H1 (cell line): ENCODE data around the gene PAPSS2. TPM values are rescaled to one million over a fixed set of nuclear protein-coding genes. Genes with fewer than 3 reads are reported as not detected.
A peak's percentile ranks its signal among the peaks of the same experiment; 100 is the strongest.

Source experiments
- CTCF ChIA-PET: fragments of 300-600 bp; sonication (Branson Sonifier 250); formaldehyde crosslinking; loops from one replicate; lab custom pipeline; 2021; ENCODE audit not compliant: partially characterized antibody; lab: Charles Lee
- POLR2A ChIA-PET: fragments of 300-600 bp; sonication (Branson Sonifier 250); formaldehyde crosslinking; loops from one replicate; lab custom pipeline; 2021; ENCODE audit warnings: inconsistent platforms; ENCODE audit not compliant: partially characterized antibody; lab: Charles Lee
- DNase-seq, 2 experiments: peaks; one replicate each; pipeline versions ENCODE4 v3.0.0 to v3.0.0-alpha.2; 2010 to 2022; ENCODE audit warnings: low spot score in 2 of 2, low read depth in 1 of 2, mixed read lengths in 1 of 2
- FAIRE-seq: peaks from 2 replicates; lab custom pipeline; 2011; peaks lifted over from hg19 to GRCh38; lab: Jason Lieb, UNC
- H2AFZ ChIP-seq: 2 replicates; pipeline ENCODE4 v1.8.1; 2012; ENCODE audit warnings: low read length, inconsistent platforms
- H2AK5ac ChIP-seq: 2 replicates; pipeline ENCODE4 v1.6.1; 2013; ENCODE audit warnings: low read depth, low read length
- H2BK120ac ChIP-seq: replicated peaks from 2 replicates; pipeline ENCODE3; 2013; ENCODE audit warnings: low read depth, low read length, inconsistent platforms
- H2BK12ac ChIP-seq: 2 replicates; pipeline ENCODE4 v1.6.1; 2013; ENCODE audit warnings: low read depth, low read length
- H2BK15ac ChIP-seq: 2 replicates; pipeline ENCODE4 v1.6.1; 2013; ENCODE audit warnings: low read length
- H2BK20ac ChIP-seq: 2 replicates; pipeline ENCODE4 v1.6.1; 2013; ENCODE audit warnings: low read length
- H2BK5ac ChIP-seq: 2 replicates; pipeline ENCODE4 v1.6.1; 2013; ENCODE audit warnings: low read depth, low read length
- H3K14ac ChIP-seq: 2 replicates; pipeline ENCODE4 v1.6.1; 2013; ENCODE audit warnings: inconsistent platforms; ENCODE audit not compliant: insufficient read length
- H3K18ac ChIP-seq: 2 replicates; pipeline ENCODE4 v1.6.1; 2013; ENCODE audit warnings: low read length; ENCODE audit errors: extremely low read depth
- H3K23ac ChIP-seq: 2 replicates; pipeline ENCODE4 v1.6.1; 2013; ENCODE audit warnings: inconsistent platforms; ENCODE audit not compliant: insufficient read length
- H3K23me2 ChIP-seq: 2 replicates; pipeline ENCODE4 v1.6.1; 2013; ENCODE audit warnings: low read depth, low read length
- H3K27ac ChIP-seq: 2 replicates; pipeline ENCODE4 v1.6.1; 2011; ENCODE audit warnings: low read depth, low read length, inconsistent platforms
- H3K27me3 ChIP-seq, 4 experiments: replicated peaks in 1 of 4; 1 replicate in 1 of 4; 2 replicates in 3 of 4; pipeline versions ENCODE4 v1.6.1 to v1.8.1; 2011 to 2013; ENCODE audit warnings: low read length in 3 of 4, mild to moderate bottlenecking in 3 of 4, inconsistent platforms in 2 of 4, mixed read lengths in 2 of 4, moderate library complexity in 1 of 4; ENCODE audit not compliant: control insufficient read depth in 3 of 4, insufficient read depth in 3 of 4; ENCODE audit errors: extremely low read depth in 1 of 4
- H3K36me3 ChIP-seq, 4 experiments: 2 replicates each; pipeline versions ENCODE4 v1.6.1 to v1.8.1; 2011 to 2013; ENCODE audit warnings: mild to moderate bottlenecking in 4 of 4, low read length in 3 of 4, moderate library complexity in 2 of 4, control low read depth in 1 of 4, inconsistent platforms in 1 of 4; ENCODE audit not compliant: insufficient read depth in 4 of 4, control insufficient read depth in 2 of 4
- H3K4ac ChIP-seq: replicated peaks from 2 replicates; pipeline ENCODE3; 2013; ENCODE audit warnings: low read length, low read depth, mixed read lengths, inconsistent platforms; ENCODE audit not compliant: insufficient read length
- H3K4me1 ChIP-seq, 4 experiments: replicated peaks in 1 of 4; 1 replicate in 1 of 4; 2 replicates in 3 of 4; pipeline versions ENCODE4 v1.6.1 to v1.8.1; 2011 to 2013; ENCODE audit warnings: low read length in 3 of 4, inconsistent platforms in 2 of 4, mixed read lengths in 1 of 4; ENCODE audit not compliant: insufficient read depth in 4 of 4, control insufficient read depth in 3 of 4
- H3K4me2 ChIP-seq, 2 experiments: 2 replicates each; pipeline versions ENCODE4 v1.6.1 to v1.8.1; 2011 to 2013; ENCODE audit warnings: low read depth in 2 of 2, low read length in 2 of 2, control low read depth in 1 of 2, inconsistent platforms in 1 of 2, mild to moderate bottlenecking in 1 of 2; ENCODE audit not compliant: insufficient read depth in 1 of 2
- H3K4me3 ChIP-seq, 4 experiments: fragments of 200-600, 300-600 bp in 1 of 4; sonication (generic), shearing (Covaris generic), sonication (Bioruptor Twin) in 1 of 4; 2 replicates each; pipeline versions ENCODE4 v1.5.1 to v1.8.1; 2011 to 2016; ENCODE audit warnings: low read length in 4 of 4, low read depth in 3 of 4, control low read depth in 2 of 4, inconsistent platforms in 2 of 4, mild to moderate bottlenecking in 2 of 4, mixed read lengths in 1 of 4, moderate library complexity in 1 of 4; ENCODE audit not compliant: insufficient read depth in 2 of 4; ENCODE audit errors: extremely low read depth in 1 of 4
- H3K56ac ChIP-seq: replicated peaks from 2 replicates; pipeline ENCODE3; 2013; ENCODE audit warnings: low read depth, mild to moderate bottlenecking, mixed read lengths, low read length, inconsistent platforms; ENCODE audit not compliant: insufficient read length
- H3K79me1 ChIP-seq: 2 replicates; pipeline ENCODE4 v1.6.1; 2013; ENCODE audit warnings: low read depth, low read length, control low read depth
- H3K79me2 ChIP-seq, 2 experiments: 2 replicates each; pipeline versions ENCODE4 v1.6.1 to v1.8.1; 2012 to 2013; ENCODE audit warnings: low read length in 2 of 2, mild to moderate bottlenecking in 2 of 2, inconsistent platforms in 1 of 2; ENCODE audit not compliant: insufficient read depth in 2 of 2, control insufficient read depth in 1 of 2
- H3K9ac ChIP-seq, 4 experiments: replicated peaks in 1 of 4; 1 replicate in 1 of 4; 2 replicates in 3 of 4; pipeline versions ENCODE4 v1.6.1 to v1.8.1; 2011 to 2013; ENCODE audit warnings: low read depth in 3 of 4, low read length in 3 of 4, control low read depth in 2 of 4, mild to moderate bottlenecking in 2 of 4, moderate library complexity in 2 of 4, inconsistent platforms in 1 of 4; ENCODE audit errors: extremely low read depth in 1 of 4
- H3K9me3 ChIP-seq, 2 experiments: 2 replicates each; pipeline versions ENCODE4 v1.6.1 to v1.8.1; 2012 to 2013; ENCODE audit warnings: mild to moderate bottlenecking in 2 of 2, moderate library complexity in 2 of 2, control low read depth in 1 of 2, inconsistent platforms in 1 of 2, low read depth in 1 of 2, low read length in 1 of 2, mixed read lengths in 1 of 2; ENCODE audit not compliant: insufficient read depth in 2 of 2
- H4K20me1 ChIP-seq, 2 experiments: replicated peaks in 1 of 2; 2 replicates each; pipeline versions ENCODE3 to v1.8.1; 2011 to 2013; ENCODE audit warnings: inconsistent platforms in 2 of 2, low read length in 2 of 2, mild to moderate bottlenecking in 1 of 2; ENCODE audit not compliant: insufficient read depth in 2 of 2, control insufficient read depth in 1 of 2
- H4K5ac ChIP-seq: 2 replicates; pipeline ENCODE4 v1.6.1; 2013; ENCODE audit warnings: low read length, low read depth, mixed read lengths, inconsistent platforms; ENCODE audit not compliant: insufficient read length
- H4K8ac ChIP-seq: 2 replicates; pipeline ENCODE4 v1.8.0; 2013; ENCODE audit warnings: mild to moderate bottlenecking, moderate library complexity, low read length, inconsistent platforms; ENCODE audit not compliant: insufficient read depth; ENCODE audit errors: extremely low read depth
- H4K91ac ChIP-seq: replicated peaks from 2 replicates; pipeline ENCODE3; 2013; ENCODE audit warnings: low read length, mixed read lengths, inconsistent platforms; ENCODE audit not compliant: insufficient read length
- ASH2L ChIP-seq: fragments of 200-600, 300-600 bp; sonication (generic); IDR thresholded peaks from one replicate; pipeline ENCODE4 v1.7.1; 2017; ENCODE audit warnings: low read length
- BCL11A ChIP-seq, 2 experiments: IDR thresholded peaks; one replicate each; pipeline ENCODE4 v1.6.1; 2011; ENCODE audit warnings: low read depth in 2 of 2, low read length in 2 of 2, mild to moderate bottlenecking in 2 of 2
- CBX8 ChIP-seq: fragments of 300-800, 300-1000 bp; sonication (generic); IDR thresholded peaks from 2 replicates; pipeline ENCODE4 v1.7.1; 2016; ENCODE audit warnings: low read depth, low read length, borderline replicate concordance
- GTF2F1 ChIP-seq: IDR thresholded peaks from 2 replicates; pipeline ENCODE4 v1.6.1; 2012; ENCODE audit warnings: low read depth, low read length, improper control_type of control experiment, borderline replicate concordance
- PHF8 ChIP-seq: fragments of 200-600 bp; sonication (generic); conservative IDR thresholded peaks from 2 replicates; pipeline ENCODE4 v1.7.1; 2012; ENCODE audit warnings: low read depth, mild to moderate bottlenecking, inconsistent platforms, low read length, moderate library complexity
- SAP30 ChIP-seq: fragments of 300-600 bp; sonication (generic); IDR thresholded peaks from 2 replicates; pipeline ENCODE4 v1.7.1; 2012; ENCODE audit warnings: low read length, moderate library complexity, mild to moderate bottlenecking, inconsistent platforms; ENCODE audit not compliant: insufficient read depth, insufficient replicate concordance
- YY1 ChIP-seq: IDR thresholded peaks from 2 replicates; pipeline ENCODE4 v1.6.1; 2011; ENCODE audit warnings: low read depth, mild to moderate bottlenecking, low read length
- polyA plus RNA-seq, 7 experiments: library from polyadenylated mRNA; depleted of rRNA in 3 of 7; stranded (reverse) in 5 of 7; unstranded in 2 of 7; fragments of >200 nt in 5 of 7; fragments of 200-250 nt in 2 of 7; gene quantifications; 1 replicate in 5 of 7; 2 replicates in 1 of 7; 4 replicates in 1 of 7; pipeline versions ENCODE4 v1.2.1 to v1.2.3, GENCODE V29; 2011 to 2013; ENCODE audit warnings: missing spikeins in 2 of 7, mixed read lengths in 2 of 7
- total RNA-seq: library from RNA; stranded (reverse); fragmentation: NEBNext Ultra II Directional; extraction: Animal tissue kit (Norgen Biotek cat#: 25700); gene quantifications from 2 replicates; pipeline ENCODE4 v1.2.1, GENCODE V29; 2021
- TF ChIP-seq, protein P1 (sequence below): IDR thresholded peaks from 2 replicates; pipeline ENCODE4 v1.6.1; 2011; ENCODE audit warnings: low read depth, mild to moderate bottlenecking, low read length; ENCODE audit not compliant: insufficient read depth
- TF ChIP-seq, protein P2 (sequence below): IDR thresholded peaks from 2 replicates; pipeline ENCODE4 v1.6.1; 2012; ENCODE audit warnings: inconsistent platforms

PAPSS2 gene
- total and polyA plus RNA-seq, 2 of the 8 experiments (the other 6 are each of a cell fraction or from before 2014, with no cell fraction given): 7.6 to 20.2 TPM

DNA sequence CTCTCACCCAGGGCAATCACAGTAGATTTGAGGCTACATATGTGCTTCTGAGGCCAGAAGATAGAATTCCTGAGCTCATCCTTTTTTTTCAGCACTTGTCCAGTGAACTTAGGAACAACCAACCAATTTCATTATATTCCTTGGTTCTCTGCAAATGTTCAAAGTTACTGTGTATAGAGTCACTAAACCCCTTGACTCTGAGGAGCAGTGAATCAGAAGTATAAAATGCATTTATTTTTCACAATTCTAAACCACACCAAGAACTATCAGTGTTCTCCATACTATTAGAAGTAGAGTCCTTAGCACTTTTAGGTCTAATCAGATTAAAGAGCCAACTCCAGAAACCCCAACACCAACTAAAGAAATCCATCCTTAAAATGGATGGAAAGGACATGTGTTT lies 19.6 kb upstream of the PAPSS2 start:
- Histone ChIP-seq H4K91ac (no peak overlapping the region), H3K23me2 (no peaks in the 10 kb centered on the region; the same call in 1 of the 2 replicates), H4K8ac (no peak overlapping the region), H3K4me1 (peaks cover 0 to 4% (median 0%) of the 10 kb centered on the region in 4 experiments; a peak in 1 of 7 replicates), H3K27ac (no peak overlapping the region), H3K27me3 (no peaks in the 10 kb centered on the region; a peak in 1 of 7 replicates), H3K56ac (no peak overlapping the region), H2BK120ac (peak overlapping the region; percentile 19), H2AFZ (no peak overlapping the region), H2BK12ac (no peak overlapping the region), H3K4me3 (no peak overlapping the region), H3K4me2 (no peak overlapping the region), H2BK15ac (no peak overlapping the region), H3K23ac (no peak overlapping the region), H2BK20ac (no peak overlapping the region), H3K36me3 (no peaks in the 10 kb centered on the region), H3K4ac (no peak overlapping the region), H3K79me2 (no peaks in the 10 kb centered on the region), H3K79me1 (no peaks in the 10 kb centered on the region), H3K14ac (no peak overlapping the region), H3K18ac (no peak overlapping the region), H3K9ac (no peak overlapping the region), H4K20me1 (no peaks in the 10 kb centered on the region), H2AK5ac (no peak overlapping the region), H4K5ac (no peak overlapping the region), H3K9me3 (no peaks in the 10 kb centered on the region), H2BK5ac (0 out of 2 replicates have a peak overlapping the region, but pooled peaks have one; percentile 10)
- ChIA-PET CTCF (interaction anchor here (1.2 to 1.7 kb wide), 3 partner anchors 16 to 80 kb away, joined by 3 to 4 read pairs (median 4); no protein-coding TSS in a partner anchor), POLR2A (interaction anchor here (0.6 kb wide), 1 partner anchor 12 kb away, joined by 3 read pairs; no protein-coding TSS in a partner anchor)
- FAIRE-seq (no peak), DNase-seq (no peak)
- TF ChIP-seq YY1 (no peak), SAP30 (no peak), ASH2L (no peak), BCL11A (IDR thresholded peaks at IDR 0.05; ENCODE audit: low read depth in 2 of 2, low read length in 2 of 2) (no peak), GTF2F1 (no peak), CBX8 (no peak), PHF8 (no peak)
- TF ChIP-seq, protein P1, sequence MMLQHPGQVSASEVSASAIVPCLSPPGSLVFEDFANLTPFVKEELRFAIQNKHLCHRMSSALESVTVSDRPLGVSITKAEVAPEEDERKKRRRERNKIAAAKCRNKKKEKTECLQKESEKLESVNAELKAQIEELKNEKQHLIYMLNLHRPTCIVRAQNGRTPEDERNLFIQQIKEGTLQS: no peak
- TF ChIP-seq, protein P2, sequence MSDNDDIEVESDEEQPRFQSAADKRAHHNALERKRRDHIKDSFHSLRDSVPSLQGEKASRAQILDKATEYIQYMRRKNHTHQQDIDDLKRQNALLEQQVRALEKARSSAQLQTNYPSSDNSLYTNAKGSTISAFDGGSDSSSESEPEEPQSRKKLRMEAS: no peak
